OCI-LY3 (cell line): ENCODE results near the gene EBNA1BP2.

Experiments
- EZH2phosphoT487 ChIP-seq: fragments of 200-600 bp; shearing (Covaris generic); IDR thresholded peaks from 2 replicates; pipeline ENCODE4 v1.6.1; 2018; ENCODE audit warnings: antibody characterized with exemption, mixed run types, low read depth
- TF ChIP-seq, protein P1 (sequence below): fragments of 200-600, 300-600 bp; sonication (generic); IDR thresholded peaks from 2 replicates; pipeline ENCODE4 v1.5.1; 2014; ENCODE audit warnings: antibody characterized with exemption, low read length, low read depth

DNA sequence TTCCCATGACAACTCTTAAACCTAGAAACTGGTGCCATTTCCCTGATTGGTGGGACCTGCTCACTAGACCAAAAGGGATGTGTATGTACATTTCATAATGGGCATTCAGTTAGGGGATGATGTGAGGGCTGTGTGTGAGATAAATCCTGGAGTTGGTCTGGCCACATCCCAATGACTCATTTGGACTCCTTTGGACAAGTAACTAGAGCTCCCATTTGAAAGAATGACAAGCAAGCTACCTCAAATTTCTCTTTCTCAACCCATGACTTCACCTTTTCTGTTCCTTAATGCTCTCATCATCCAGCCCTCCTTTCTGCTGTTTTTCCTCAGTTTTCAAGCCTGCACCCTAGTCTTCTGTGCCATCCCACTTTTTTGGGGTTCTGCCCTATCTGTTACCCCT is 27.9 kb downstream of the EBNA1BP2 start:
- TF ChIP-seq, protein P1, sequence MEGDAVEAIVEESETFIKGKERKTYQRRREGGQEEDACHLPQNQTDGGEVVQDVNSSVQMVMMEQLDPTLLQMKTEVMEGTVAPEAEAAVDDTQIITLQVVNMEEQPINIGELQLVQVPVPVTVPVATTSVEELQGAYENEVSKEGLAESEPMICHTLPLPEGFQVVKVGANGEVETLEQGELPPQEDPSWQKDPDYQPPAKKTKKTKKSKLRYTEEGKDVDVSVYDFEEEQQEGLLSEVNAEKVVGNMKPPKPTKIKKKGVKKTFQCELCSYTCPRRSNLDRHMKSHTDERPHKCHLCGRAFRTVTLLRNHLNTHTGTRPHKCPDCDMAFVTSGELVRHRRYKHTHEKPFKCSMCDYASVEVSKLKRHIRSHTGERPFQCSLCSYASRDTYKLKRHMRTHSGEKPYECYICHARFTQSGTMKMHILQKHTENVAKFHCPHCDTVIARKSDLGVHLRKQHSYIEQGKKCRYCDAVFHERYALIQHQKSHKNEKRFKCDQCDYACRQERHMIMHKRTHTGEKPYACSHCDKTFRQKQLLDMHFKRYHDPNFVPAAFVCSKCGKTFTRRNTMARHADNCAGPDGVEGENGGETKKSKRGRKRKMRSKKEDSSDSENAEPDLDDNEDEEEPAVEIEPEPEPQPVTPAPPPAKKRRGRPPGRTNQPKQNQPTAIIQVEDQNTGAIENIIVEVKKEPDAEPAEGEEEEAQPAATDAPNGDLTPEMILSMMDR: no peak
- TF ChIP-seq EZH2phosphoT487: no peak
